Thyroid gland (tissue), 4 donors: ENCODE data around the gene TNFRSF21. TPM values are rescaled to one million over a fixed set of nuclear protein-coding genes. Genes with fewer than 3 reads are reported as not detected.
"Not testable (repeated sequence)": the region's sequence is repeated elsewhere in the genome, so short reads cannot be mapped to it uniquely, and the experiment has no call there.

Experiments used
- DNase-seq, 2 donors: peaks; one replicate each; pipeline ENCODE4 v3.0.0-alpha.2; 2019
- H3K27ac ChIP-seq, 3 donors: fragments of 200-600 bp; sonication (generic); 1 replicate in 2 of 3; 2 replicates in 1 of 3; pipeline ENCODE4 v1.5.1; 2016 to 2019; ENCODE audit warnings: mild to moderate bottlenecking in 1 of 3, moderate library complexity in 1 of 3
- H3K27me3 ChIP-seq: fragments of 200-600 bp; sonication (generic); one replicate; pipeline ENCODE4 v1.5.1; 2019
- H3K36me3 ChIP-seq, 2 donors: fragments of 200-600 bp; sonication (generic); one replicate each; pipeline ENCODE4 v1.5.1; 2016 to 2019
- H3K4me1 ChIP-seq, 2 donors: fragments of 200-600 bp; sonication (generic); one replicate each; pipeline ENCODE4 v1.5.1; 2017 to 2019
- H3K4me3 ChIP-seq, 3 donors: fragments of 200-600 bp; sonication (generic); replicated peaks in 1 of 3; 1 replicate in 2 of 3; 2 replicates in 1 of 3; pipeline ENCODE4 v1.5.1; 2016; ENCODE audit warnings: mild to moderate bottlenecking in 1 of 3
- H3K9me3 ChIP-seq: fragments of 200-600 bp; sonication (generic); one replicate; pipeline ENCODE4 v1.5.1; 2017
- CTCF ChIP-seq, 6 experiments: fragments of 200-600 bp in 3 of 6; fragments of 450-650 bp in 3 of 6; sonication (generic) in 3 of 6; IDR thresholded peaks; one replicate each; pipeline ENCODE4 v1.5.1; 2016 to 2019; ENCODE audit warnings: antibody characterized with exemption in 6 of 6, mild to moderate bottlenecking in 2 of 6, inconsistent platforms in 1 of 6, moderate library complexity in 1 of 6
- POLR2A ChIP-seq, 2 donors: fragments of 450-650 bp; IDR thresholded peaks; one replicate each; pipeline ENCODE4 v1.6.1; 2017; ENCODE audit warnings: antibody characterized with exemption in 2 of 2, mild to moderate bottlenecking in 2 of 2, moderate library complexity in 1 of 2
- WGBS, 2 donors: methylation state at CpG; one replicate each; pipeline ENCODE4 v1.1.5; 2017; 5-methylcytosine and 5-hydroxymethylcytosine counted together
- intact Hi-C: fragments of 100-400 bp; cut with DNase I; formaldehyde crosslinking; loops from one replicate; pipeline ENCODE4 v1.15.1; 2023
- total RNA-seq, 4 donors: library from RNA; depleted of rRNA; stranded (reverse); fragments of >200 nt; gene quantifications; one replicate each; pipeline ENCODE4 v1.2.3, GENCODE V29; 2016

The TNFRSF21 gene
- total RNA-seq, 4 donors from 2014 or later, result 5.7 to 13.6 (median 7.0) TPM

GRCh38 chr6:47234266-47234933 is 75.3 kb downstream of the TNFRSF21 start:
- Histone ChIP-seq H3K4me1 (peaks cover 0 to 17% of the 10 kb centered on the region in 2 donors), H3K4me3 (no peak overlapping the region), H3K27me3 (no peaks in the 10 kb centered on the region), H3K27ac (no peak overlapping the region), H3K9me3 (no peaks in the 10 kb centered on the region), H3K36me3 (no peaks in the 10 kb centered on the region)
- 94 to 96% methylated on average over 30 of the region's 30 CpGs for WGBS, 2 donors
- no peak for TF ChIP-seq CTCF (IDR thresholded peaks at IDR 0.05)
- TF ChIP-seq POLR2A (IDR thresholded peaks at IDR 0.05), result no peak
- intact Hi-C loops, result no loop called here
- no peak for DNase-seq

GRCh38 chr6:47231151-47231550 is 78.6 kb downstream of the TNFRSF21 start:
- no peak overlapping the region for H3K27ac ChIP-seq
- intact Hi-C loops, result no loop called here
- no peak for DNase-seq
- no peaks in the 10 kb centered on the region for H3K27me3 ChIP-seq
- H3K4me1 ChIP-seq, result peaks cover 0 to 10% of the 10 kb centered on the region in 2 donors
- no peaks in the 10 kb centered on the region for H3K36me3 ChIP-seq
- no peaks in the 10 kb centered on the region for H3K9me3 ChIP-seq
- WGBS, 2 donors, result 91 to 93% methylated on average over 4 of the region's 4 CpGs
- no peak for TF ChIP-seq CTCF (IDR thresholded peaks at IDR 0.05)
- no peak for TF ChIP-seq POLR2A (IDR thresholded peaks at IDR 0.05)
- H3K4me3 ChIP-seq, result no peak overlapping the region

- no peaks in the 10 kb centered on the region for H3K36me3 ChIP-seq
- H3K27ac ChIP-seq, result no peak overlapping the region
- peaks cover 0 to 9% of the 10 kb centered on the region in 2 donors for H3K4me1 ChIP-seq
- DNase-seq, result no peak
- WGBS, 2 donors, result 67 to 71% methylated on average over 6 of the region's 6 CpGs
- H3K4me3 ChIP-seq, result no peak overlapping the region
- H3K27me3 ChIP-seq, result no peaks in the 10 kb centered on the region
- intact Hi-C loops, result no loop called here
- H3K9me3 ChIP-seq, result no peaks in the 10 kb centered on the region
- TF ChIP-seq POLR2A (IDR thresholded peaks at IDR 0.05) (no peak), CTCF (IDR thresholded peaks at IDR 0.05) (no peak)
Observed at GRCh38 chr6:47230579-47230978, 79.1 kb downstream of the TNFRSF21 start.

- H3K4me1 ChIP-seq, result peaks cover 0 to 9% of the 10 kb centered on the region in 2 donors
- intact Hi-C loops, result no loop called here
- no peak overlapping the region for H3K4me3 ChIP-seq
- DNase-seq, result no peak
- H3K36me3 ChIP-seq, result no peaks in the 10 kb centered on the region
- 93 to 96% methylated on average over 7 of the region's 7 CpGs for WGBS, 2 donors
- H3K27me3 ChIP-seq, result no peaks in the 10 kb centered on the region
- no peak overlapping the region for H3K27ac ChIP-seq
- H3K9me3 ChIP-seq, result no peaks in the 10 kb centered on the region
- no peak for TF ChIP-seq POLR2A (IDR thresholded peaks at IDR 0.05)
- TF ChIP-seq CTCF (IDR thresholded peaks at IDR 0.05), result no peak
Observed at GRCh38 chr6:47229255-47229654, 80.5 kb downstream of the TNFRSF21 start.

GRCh38 chr6:47228093-47228492 is 81.6 kb downstream of the TNFRSF21 start:
- intact Hi-C loops, DNase-seq, H3K27ac ChIP-seq, H3K36me3 ChIP-seq, H3K9me3 ChIP-seq, H3K4me3 ChIP-seq, H3K4me1 ChIP-seq, H3K27me3 ChIP-seq: not testable (repeated sequence)
- WGBS, 2 donors, result 95% methylated on average over 3 of the region's 3 CpGs

GRCh38 chr6:47223251-47223650 is 86.5 kb downstream of the TNFRSF21 start:
- H3K36me3 ChIP-seq, H3K9me3 ChIP-seq, DNase-seq, H3K27me3 ChIP-seq, H3K4me3 ChIP-seq, intact Hi-C loops, H3K27ac ChIP-seq, H3K4me1 ChIP-seq: not testable (repeated sequence)
